Activated B cell treated with CpG ODN at 0.5 μM for 24 hours (primary cell): ENCODE data around the gene MUC5B. TPM values are rescaled to one million over a fixed set of nuclear protein-coding genes. Genes with fewer than 3 reads are reported as not detected.

Source experiments
- ATAC-seq: fragments of 200-7000 bp; cut with Tn5 transposase; one replicate; pipeline ENCODE4 v1.10.0; 2021; ENCODE audit warnings: low read depth, mild to moderate bottlenecking, moderate library complexity
- CTCF ChIA-PET: fragments of 350-600 bp; sonication (Branson Sonifier 250); formaldehyde crosslinking; loops from one replicate; lab custom pipeline; 2021; ENCODE audit warnings: antibody characterized with exemption; lab: Charles Lee
- POLR2A ChIA-PET: fragments of 350-600 bp; sonication (Branson Sonifier 250); formaldehyde crosslinking; loops from one replicate; lab custom pipeline; 2021; ENCODE audit warnings: antibody characterized with exemption; lab: Charles Lee
- DNase-seq: peaks from one replicate; pipeline ENCODE4 v3.0.0; 2022
- H3K27ac Mint-ChIP-seq: one replicate; pipeline ENCODE4 v1.8.0; 2020; ENCODE audit warnings: mixed read lengths
- H3K27me3 Mint-ChIP-seq: one replicate; pipeline ENCODE4 v1.8.0; 2021; ENCODE audit warnings: mixed read lengths
- H3K36me3 Mint-ChIP-seq: one replicate; pipeline ENCODE4 v1.8.0; 2021; ENCODE audit warnings: low read depth, mixed read lengths
- H3K4me1 Mint-ChIP-seq: one replicate; pipeline ENCODE4 v1.8.0; 2021; ENCODE audit warnings: mixed read lengths
- H3K4me3 Mint-ChIP-seq: one replicate; pipeline ENCODE4 v1.8.0; 2020; ENCODE audit warnings: mild to moderate bottlenecking, mixed read lengths
- H3K9me3 Mint-ChIP-seq: one replicate; pipeline ENCODE4 v1.8.0; 2020; ENCODE audit warnings: mixed read lengths
- CTCF ChIP-seq: fragments of 200-600 bp; IDR thresholded peaks from one replicate; pipeline ENCODE4 v1.8.0; 2022; ENCODE audit warnings: antibody characterized with exemption, mild to moderate bottlenecking
- intact Hi-C: fragments of 100-400 bp; cut with micrococcal nuclease; formaldehyde crosslinking; loops from one replicate; pipeline ENCODE4 v1.15.1; 2024
- total RNA-seq: library from RNA; stranded (reverse); gene quantifications from 2 replicates; pipeline ENCODE4 v1.2.3, GENCODE V29; 2022

The MUC5B gene
- total RNA-seq, 1 donor from 2014 or later, result not detected

GRCh38 chr11:1300569-1301187, 77.8 kb downstream of the MUC5B start:
- ATAC-seq, result no peak
- Mint-ChIP-seq H3K27ac (no peak overlapping the region), H3K4me3 (no peak overlapping the region), H3K4me1 (peaks cover 17% of the 10 kb centered on the region), H3K27me3 (no peaks in the 10 kb centered on the region), H3K36me3 (peaks cover 44% of the 10 kb centered on the region), H3K9me3 (no peaks in the 10 kb centered on the region)
- no peak for TF ChIP-seq CTCF
- DNase-seq, result no peak
- ChIA-PET CTCF (interaction anchor here (1.0 kb wide), 1 partner anchor 274 kb away, joined by 3 read pairs; no protein-coding TSS in a partner anchor), POLR2A (no interaction called here)
- intact Hi-C loops, result no loop called here

- no peak for TF ChIP-seq CTCF
- H3K4me1 Mint-ChIP-seq, result peaks cover 17% of the 10 kb centered on the region
- no peaks in the 10 kb centered on the region for H3K27me3 Mint-ChIP-seq
- ChIA-PET CTCF (interaction anchor here (0.6 kb wide), 1 partner anchor 293 kb away, joined by 3 read pairs; no protein-coding TSS in a partner anchor), POLR2A (no interaction called here)
- peaks cover 44% of the 10 kb centered on the region for H3K36me3 Mint-ChIP-seq
- no peak overlapping the region for H3K4me3 Mint-ChIP-seq
- H3K9me3 Mint-ChIP-seq, result no peaks in the 10 kb centered on the region
- intact Hi-C loops, result no loop called here
- no peak overlapping the region for H3K27ac Mint-ChIP-seq
- ATAC-seq (no peak), DNase-seq (no peak)
These were observed 78.5 kb downstream of the MUC5B start for GRCh38 chr11:1301220-1302000.

GRCh38 chr11:1302041-1302460, 79.2 kb downstream of the MUC5B start:
- no peak overlapping the region for H3K27ac Mint-ChIP-seq
- no peaks in the 10 kb centered on the region for H3K9me3 Mint-ChIP-seq
- H3K4me3 Mint-ChIP-seq, result no peak overlapping the region
- ChIA-PET CTCF (no interaction called here), POLR2A (no interaction called here)
- H3K27me3 Mint-ChIP-seq, result no peaks in the 10 kb centered on the region
- intact Hi-C loops, result no loop called here
- peaks cover 46% of the 10 kb centered on the region for H3K36me3 Mint-ChIP-seq
- ATAC-seq, result no peak
- no peak for TF ChIP-seq CTCF
- no peak for DNase-seq
- peaks cover 23% of the 10 kb centered on the region for H3K4me1 Mint-ChIP-seq

- intact Hi-C loops, result no loop called here
- no peaks in the 10 kb centered on the region for H3K27me3 Mint-ChIP-seq
- ChIA-PET POLR2A (no interaction called here), CTCF (no interaction called here)
- no peaks in the 10 kb centered on the region for H3K9me3 Mint-ChIP-seq
- peaks cover 47% of the 10 kb centered on the region for H3K36me3 Mint-ChIP-seq
- peaks cover 29% of the 10 kb centered on the region for H3K4me1 Mint-ChIP-seq
- no peak for ATAC-seq
- no peak overlapping the region for H3K4me3 Mint-ChIP-seq
- TF ChIP-seq CTCF, result no peak
- H3K27ac Mint-ChIP-seq, result no peak overlapping the region
- DNase-seq, result no peak
These were observed 79.7 kb downstream of the MUC5B start for GRCh38 chr11:1302461-1303125.
